ENCODE results near the gene ASIP.
"Not testable (repeated sequence)": the region's sequence is repeated elsewhere in the genome, so short reads cannot be mapped to it uniquely, and the experiment has no call there.

ASIP gene

GRCh38 chr20:34290471-34290870 is 49.2 kb downstream of the ASIP start:
- no peak for DNase-seq

GRCh38 chr20:34292496-34292895 is 51.3 kb downstream of the ASIP start:
- no peak for DNase-seq

- no peak for DNase-seq
These were observed 51.9 kb downstream of the ASIP start for GRCh38 chr20:34293119-34293518.

GRCh38 chr20:34293589-34293988 is 52.4 kb downstream of the ASIP start:
- DNase-seq = no peak

GRCh38 chr20:34294563-34294962 is 53.3 kb downstream of the ASIP start:
- DNase-seq = no peak

- no peak for DNase-seq
These were observed 54.1 kb downstream of the ASIP start for GRCh38 chr20:34295284-34295683.

GRCh38 chr20:34296468-34296867 is 55.2 kb downstream of the ASIP start:
- DNase-seq = no peak

- DNase-seq = not testable (repeated sequence)
These were observed 57.1 kb downstream of the ASIP start for GRCh38 chr20:34298294-34298784.

- no peak for DNase-seq
These were observed 58.5 kb downstream of the ASIP start for GRCh38 chr20:34299556-34300255.

- DNase-seq = no peak
These were observed 59.1 kb downstream of the ASIP start for GRCh38 chr20:34300256-34300806.

GRCh38 chr20:34300809-34301586 is 59.8 kb downstream of the ASIP start:
- DNase-seq = no peak

- no peak for DNase-seq
These were observed 60.5 kb downstream of the ASIP start for GRCh38 chr20:34301587-34302311.

GRCh38 chr20:34302312-34302722 is 61.1 kb downstream of the ASIP start:
- no peak for DNase-seq

GRCh38 chr20:34302723-34303533 is 61.7 kb downstream of the ASIP start, which contains the start of gene AHCY:
TSS of gene AHCY (minus strand) at chr20:34303355. CDS start at chr20:34303270, 85 bp downstream.
- DNase-seq = peak; percentile 89 to 94

GRCh38 chr20:34305333-34306230 is 64.4 kb downstream of the ASIP start:
- DNase-seq = no peak

GRCh38 chr20:34309691-34310090 is 68.5 kb downstream of the ASIP start:
- no peak for DNase-seq

GRCh38 chr20:34310481-34311117 is 69.4 kb downstream of the ASIP start:
- no peak for DNase-seq

GRCh38 chr20:34311118-34312023 is 70.1 kb downstream of the ASIP start:
- DNase-seq = no peak

- no peak for DNase-seq
These were observed 70.8 kb downstream of the ASIP start for GRCh38 chr20:34312024-34312460.
